ENCODE results near the gene JUND. TPM values are rescaled to one million over a fixed set of nuclear protein-coding genes. Genes with fewer than 3 reads are reported as not detected.
A peak's percentile ranks its signal among the peaks of the same experiment; 100 is the strongest.

JUND gene
- polyA plus RNA-seq, 3 donors = 52.4 to 74.7 (median 64.6) TPM

DNA sequence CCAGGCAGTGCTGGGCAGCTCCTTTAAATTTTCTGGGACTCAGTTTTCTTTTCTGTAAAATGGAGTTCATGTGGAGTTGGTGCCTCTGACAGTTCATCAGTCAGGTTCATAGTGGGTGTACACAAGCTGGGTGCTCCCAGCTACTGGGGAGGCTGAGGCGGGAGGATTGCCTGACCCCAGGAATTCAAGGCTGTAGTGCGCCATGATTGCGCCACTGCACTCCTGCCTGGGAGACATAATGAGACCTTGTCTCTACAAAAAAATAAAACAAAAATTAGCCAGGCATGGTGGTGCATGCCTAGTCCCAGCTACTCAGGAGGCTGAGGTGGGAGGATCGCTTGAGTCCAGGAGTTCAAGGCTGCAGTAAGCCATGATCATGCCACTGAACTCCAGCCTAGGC lies 28.3 kb downstream of the JUND start:
- DNase-seq (ENCODE audit: low read depth in 3 of 3, low spot score in 2 of 3) = no peak

DNA sequence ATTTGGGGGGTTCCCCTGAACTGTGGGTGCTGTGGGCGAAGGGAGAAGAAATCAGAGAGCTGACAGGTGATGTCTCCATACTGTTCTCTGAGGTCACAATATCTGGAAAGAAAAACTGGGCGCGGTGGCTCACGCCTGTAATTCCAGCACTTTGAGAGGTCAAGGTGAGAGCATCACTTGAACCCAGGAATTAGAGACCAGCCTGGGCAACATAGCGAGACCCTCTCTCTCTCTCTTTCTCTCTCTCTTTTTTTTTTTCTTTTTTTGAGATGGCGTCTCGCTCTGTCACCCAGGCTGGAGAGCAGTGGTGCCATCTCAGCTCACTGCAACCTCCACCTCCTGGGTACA lies 29.1 kb downstream of the JUND start:
- no peak for DNase-seq (ENCODE audit: low read depth in 3 of 3, low spot score in 2 of 3)

DNA sequence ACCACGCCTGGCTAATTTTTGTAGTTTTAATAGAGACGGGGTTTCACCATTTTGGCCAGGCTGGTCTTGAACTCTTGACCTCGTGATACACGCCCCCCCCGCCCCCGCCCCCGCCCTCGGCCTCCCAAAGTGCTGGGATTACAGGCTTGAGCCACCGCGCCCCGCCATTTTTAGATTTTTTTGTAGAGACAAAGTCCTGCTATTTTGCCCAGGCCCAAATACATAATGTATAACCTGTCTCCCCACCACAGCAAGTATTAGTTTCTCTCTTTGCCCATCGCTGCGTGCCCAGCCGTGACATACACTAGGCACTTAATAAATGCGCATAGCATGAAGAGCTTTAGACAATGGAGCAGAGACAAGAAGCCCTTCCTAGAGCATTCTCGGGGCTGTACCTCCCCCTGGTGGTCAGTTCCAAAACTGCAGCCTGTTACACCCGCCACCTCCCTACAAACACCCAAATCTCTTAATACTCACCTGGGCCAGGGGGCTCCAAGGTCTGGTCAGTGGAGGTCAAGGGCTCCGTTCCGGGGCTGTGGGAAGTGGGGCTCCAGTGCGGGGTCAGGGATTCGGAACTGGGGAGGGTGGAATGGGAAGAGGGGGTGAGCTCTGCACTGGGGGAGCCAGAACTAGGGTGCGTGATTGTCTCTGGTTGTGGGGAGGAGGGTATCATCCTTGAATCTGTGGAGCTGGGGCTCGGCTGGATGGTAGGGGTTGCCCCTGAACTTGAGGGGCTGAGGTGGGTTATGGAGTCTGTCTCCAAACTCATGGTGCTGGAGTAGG lies 29.6 kb downstream of the JUND start:
- no peak for DNase-seq (ENCODE audit: low read depth in 3 of 3, low spot score in 2 of 3)

DNA sequence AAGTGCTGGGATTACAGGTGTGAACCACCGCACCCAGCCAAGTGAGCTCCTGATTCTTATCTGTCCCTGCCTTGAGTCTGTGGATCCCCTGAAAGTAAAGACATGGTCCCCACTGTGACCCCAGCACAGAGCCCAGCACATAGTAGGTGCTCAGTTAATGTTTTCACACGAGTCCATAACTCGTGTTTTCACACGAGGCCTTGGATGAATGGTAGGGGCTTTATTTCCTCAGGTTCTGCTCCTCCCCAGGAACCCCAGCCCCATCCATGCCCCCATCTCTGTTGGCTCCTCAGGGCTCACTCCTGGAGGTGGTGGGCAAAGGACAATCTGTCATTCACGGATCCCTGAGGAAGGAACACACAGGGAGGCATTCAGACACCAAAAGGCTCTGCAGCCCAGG lies 31.6 kb downstream of the JUND start:
- DNase-seq (ENCODE audit: low read depth in 3 of 3, low spot score in 2 of 3) = no peak

DNA sequence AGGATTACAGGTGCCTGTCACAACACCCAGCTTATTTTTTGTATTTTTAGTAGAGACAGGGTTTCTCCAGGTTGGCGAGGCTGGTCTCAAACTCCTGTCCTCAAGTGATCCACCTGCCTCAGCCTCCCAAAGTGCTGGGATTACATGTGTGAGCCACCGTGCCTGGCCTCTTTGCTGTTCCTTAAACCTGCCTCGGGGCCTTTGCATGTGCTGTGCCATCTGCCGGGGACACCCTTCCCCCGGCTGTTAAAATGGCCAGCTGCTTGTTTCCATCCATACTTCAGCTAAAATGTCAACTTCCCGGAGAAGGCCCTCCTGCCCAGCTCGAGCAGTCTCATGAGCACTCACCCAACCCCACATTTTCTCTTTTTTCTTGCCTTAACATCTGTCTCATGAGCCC lies 36.1 kb downstream of the JUND start:
- no peak for DNase-seq (ENCODE audit: low read depth in 3 of 3, low spot score in 2 of 3)

DNA sequence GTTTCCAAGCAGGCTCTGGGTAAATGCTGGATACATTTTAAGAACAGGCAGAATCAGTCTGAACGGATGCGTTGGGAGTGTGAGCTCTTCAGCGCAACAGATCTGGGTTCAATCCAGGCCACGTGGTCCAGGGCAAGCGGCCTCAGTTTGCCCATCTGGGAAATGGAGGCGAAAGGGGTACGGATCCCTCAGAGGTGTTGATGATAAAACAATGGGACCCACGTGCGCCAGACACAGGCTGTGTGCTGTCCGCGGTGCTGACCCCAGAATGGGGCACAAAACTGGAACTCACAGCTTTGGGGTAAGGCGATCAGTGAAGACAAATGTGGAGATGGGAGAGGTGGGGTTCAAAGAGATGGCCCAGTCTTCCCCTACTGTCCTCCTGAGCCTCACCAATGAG lies 42.1 kb downstream of the JUND start:
- DNase-seq (ENCODE audit: low read depth in 3 of 3, low spot score in 2 of 3) = no peak

DNA sequence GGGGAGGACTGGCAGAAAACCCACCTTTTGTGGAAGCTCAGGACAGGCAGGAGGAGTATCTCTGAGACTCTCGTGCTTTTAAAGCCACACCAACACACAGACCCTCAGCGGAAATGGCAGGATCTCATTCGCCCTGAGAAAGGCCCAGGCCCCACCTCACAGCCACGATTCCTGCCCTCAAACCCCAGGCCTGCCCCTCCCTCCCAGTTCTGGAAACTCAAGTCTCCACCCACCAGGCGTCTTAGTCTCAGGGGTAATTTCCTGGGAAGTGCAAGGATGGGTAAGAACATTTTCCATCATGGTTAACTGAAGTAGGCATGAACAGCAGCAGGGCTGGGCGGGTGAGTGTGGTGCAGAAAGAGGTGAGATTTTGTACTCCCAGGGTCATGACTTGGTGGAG lies 47.2 kb downstream of the JUND start:
- DNase-seq (ENCODE audit: low read depth in 3 of 3, low spot score in 2 of 3) = no peak

DNA sequence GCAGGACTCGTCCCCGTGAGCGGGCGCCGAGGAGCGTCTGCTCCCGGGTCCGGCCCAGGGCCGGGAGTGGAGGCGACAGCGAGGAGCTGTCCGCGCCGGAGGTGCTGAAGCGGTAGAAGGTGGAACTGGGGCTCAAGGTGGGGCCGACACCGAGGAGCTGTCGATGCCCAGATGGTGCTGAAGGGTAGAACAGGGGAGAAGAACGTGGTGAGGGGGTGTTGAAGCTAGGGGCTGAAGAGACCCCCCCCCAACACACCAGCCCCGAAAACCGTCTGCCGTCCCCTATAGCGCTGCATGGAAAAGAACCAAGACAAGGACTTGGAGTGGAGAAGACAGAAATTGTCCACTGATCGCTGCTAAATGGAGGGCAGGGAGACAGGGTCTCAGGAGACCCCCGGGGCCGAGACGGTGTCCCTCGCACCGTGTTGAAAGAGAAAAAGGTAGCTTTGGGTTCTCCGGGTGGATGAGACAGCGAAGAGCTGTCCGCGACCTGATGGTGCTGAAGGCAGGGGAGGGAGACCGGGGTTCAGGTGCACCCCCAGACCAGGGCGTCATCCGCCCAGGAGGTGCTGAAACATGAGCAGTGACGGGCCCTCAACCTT lies 48.1 kb downstream of the JUND start:
- peak in 2 of 3 donors; percentile 57 to 59 for DNase-seq (ENCODE audit: low read depth in 3 of 3, low spot score in 2 of 3)

DNA sequence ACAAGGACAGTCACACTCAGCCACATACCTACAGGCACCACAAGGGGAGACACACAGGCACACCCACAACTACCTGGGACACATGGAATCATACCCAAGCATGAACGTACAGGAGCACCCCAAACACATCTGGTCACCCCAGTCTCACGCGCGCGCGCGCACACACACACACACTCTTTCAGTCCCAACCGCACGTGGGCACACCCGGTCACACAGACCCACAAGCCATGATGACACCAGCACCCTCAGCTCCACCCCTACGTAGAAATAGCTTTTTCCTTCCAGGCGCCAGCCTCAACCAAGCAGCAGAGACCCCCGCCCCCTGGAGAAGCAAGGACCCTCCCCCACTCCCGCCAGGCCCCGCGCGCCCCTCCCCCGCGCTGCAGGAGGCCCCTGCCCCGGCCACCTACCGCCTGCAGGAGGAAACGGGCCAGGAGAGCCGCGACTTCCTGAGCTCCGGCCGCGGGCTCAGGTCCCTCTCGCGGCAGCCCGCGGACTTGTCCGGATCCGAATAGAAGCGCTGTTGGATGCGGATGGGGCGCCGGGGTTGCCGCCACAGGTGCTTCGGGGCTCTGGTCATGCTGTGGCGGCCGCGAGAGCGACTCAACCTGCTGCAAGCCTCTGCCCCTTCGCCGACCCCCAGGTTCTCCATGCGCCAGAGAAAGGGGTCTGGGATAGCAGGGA lies 48.7 kb downstream of the JUND start:
- no peak for DNase-seq (ENCODE audit: low read depth in 3 of 3, low spot score in 2 of 3)

DNA sequence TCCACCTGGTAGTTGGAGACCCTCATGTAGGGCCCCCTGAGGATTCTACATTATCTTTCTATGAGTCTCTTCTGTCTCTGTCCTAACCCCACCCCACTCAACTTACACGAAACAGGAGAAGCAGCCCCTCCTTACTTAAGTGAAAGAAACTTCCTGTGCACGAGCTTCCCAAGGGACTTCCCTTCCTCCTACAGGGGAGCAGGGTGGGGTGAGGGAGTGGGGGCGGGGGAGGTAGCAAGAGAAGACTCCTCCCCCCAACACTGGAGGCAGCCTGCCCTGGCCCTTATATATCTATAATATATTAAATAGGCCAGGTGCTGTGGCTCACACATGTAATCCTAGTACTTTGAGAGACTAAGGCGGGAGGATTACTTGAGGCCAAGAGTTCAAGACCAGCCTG lies 49.6 kb downstream of the JUND start:
- no peak for DNase-seq (ENCODE audit: low read depth in 3 of 3, low spot score in 2 of 3)

DNA sequence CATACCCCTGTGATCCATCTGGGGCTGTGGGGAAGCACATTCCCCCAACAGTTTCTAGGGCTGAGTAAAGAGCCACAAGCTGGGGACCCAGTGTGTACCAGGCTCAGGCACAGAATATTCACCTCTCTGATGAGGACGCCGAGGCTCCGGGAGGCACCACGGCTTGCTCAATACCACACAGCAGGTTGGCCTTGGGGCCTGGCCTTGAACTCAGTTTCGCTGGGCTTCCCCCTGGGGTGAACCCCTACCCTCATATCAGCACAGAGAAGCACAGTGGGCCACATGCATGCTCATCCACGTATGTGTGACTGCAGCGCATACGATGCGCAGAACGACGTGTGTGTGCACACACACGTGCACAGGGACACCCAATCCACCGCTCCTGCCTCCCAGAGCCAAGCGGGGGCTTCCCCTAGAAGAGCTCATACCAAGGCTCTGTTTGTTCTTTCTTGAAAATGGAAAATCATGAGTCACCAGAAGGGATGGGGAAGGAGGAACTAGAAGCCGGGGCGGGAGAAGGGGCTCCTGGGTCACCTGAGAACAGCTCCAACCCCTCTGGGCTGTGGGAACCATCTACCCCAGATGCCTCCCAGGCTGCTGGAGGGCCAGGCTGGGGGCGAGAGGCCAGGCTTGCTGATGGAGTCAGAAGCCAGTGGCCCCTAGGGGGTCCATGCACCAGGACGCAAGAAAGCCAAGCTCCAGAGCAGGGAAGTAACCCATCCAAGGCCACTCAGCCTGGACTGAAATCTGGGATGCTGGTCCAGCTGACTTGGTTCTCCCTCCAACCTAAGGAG lies 50.3 kb downstream of the JUND start:
- DNase-seq (ENCODE audit: low read depth in 3 of 3, low spot score in 2 of 3) = no peak

DNA sequence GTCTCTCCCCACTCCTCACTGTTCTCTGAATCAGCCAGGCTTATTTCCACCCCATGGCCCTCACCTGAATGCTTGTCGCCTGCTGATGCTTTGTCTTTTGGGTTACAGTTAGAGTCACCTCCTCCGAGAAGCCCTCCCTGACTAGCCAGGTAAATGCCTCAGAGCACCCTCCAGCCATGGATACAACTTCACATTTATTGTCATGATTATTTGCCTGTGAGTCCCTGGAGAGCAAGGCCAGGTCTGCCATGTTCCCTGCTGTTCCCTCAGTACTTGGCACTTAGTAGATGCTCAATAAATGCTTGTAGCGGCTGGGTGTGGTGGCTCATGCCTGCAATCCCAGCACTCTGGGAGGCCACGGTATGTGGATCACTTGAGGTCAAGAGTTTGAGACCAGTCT lies 51.5 kb downstream of the JUND start:
- no peak for DNase-seq (ENCODE audit: low read depth in 3 of 3, low spot score in 2 of 3)

Other genes starting within 250 kb of the JUND start
- under 1 TPM; 0.14 to 0.16 (median 0.14) TPM for gene IL12RB1, start 194.7 kb downstream of the JUND start, polyA plus RNA-seq (ENCODE audit: insufficient read length in 3 of 3)
- 1 to 10 TPM; 3.5 to 5.1 (median 4.5) TPM for gene MAST3, start 183.8 kb downstream of the JUND start, polyA plus RNA-seq (ENCODE audit: insufficient read length in 3 of 3)
- gene PIK3R2, start 128.5 kb downstream of the JUND start, polyA plus RNA-seq (ENCODE audit: insufficient read length in 3 of 3) = 10 to 100 TPM; 20.0 to 27.1 (median 26.7) TPM
- gene IFI30, start 107.8 kb downstream of the JUND start, polyA plus RNA-seq (ENCODE audit: insufficient read length in 3 of 3) = 10 to 100 TPM; 12.0 to 19.8 (median 17.6) TPM
- gene MPV17L2, start 88.4 kb downstream of the JUND start, polyA plus RNA-seq (ENCODE audit: insufficient read length in 3 of 3) = 10 to 100 TPM in 1 of 3 donors, 1 to 10 TPM in 2; 9.0 to 10.4 (median 9.8) TPM
- 1 to 10 TPM; 3.4 to 5.1 (median 3.9) TPM for gene RAB3A, start 77.6 kb downstream of the JUND start, polyA plus RNA-seq (ENCODE audit: insufficient read length in 3 of 3)
- gene PDE4C, start 55.2 kb downstream of the JUND start, polyA plus RNA-seq (ENCODE audit: insufficient read length in 3 of 3) = 1 to 10 TPM in 1 of 3 donors, under 1 TPM in 2; 0.33 to 1.0 (median 0.71) TPM
- 1 to 10 TPM; 3.8 to 4.4 (median 4.3) TPM for gene IQCN, start 7.2 kb downstream of the JUND start, polyA plus RNA-seq (ENCODE audit: insufficient read length in 3 of 3)
- 10 to 100 TPM; 87.7 to 90.8 (median 88.0) TPM for gene LSM4, start 41.5 kb upstream of the JUND start, polyA plus RNA-seq (ENCODE audit: insufficient read length in 3 of 3)
- gene PGPEP1, start 59.0 kb upstream of the JUND start, polyA plus RNA-seq (ENCODE audit: insufficient read length in 3 of 3) = 10 to 100 TPM; 18.9 to 21.0 (median 21.0) TPM
- 1 to 10 TPM; 2.6 to 5.2 (median 3.2) TPM for gene GDF15, start 104.5 kb upstream of the JUND start, polyA plus RNA-seq (ENCODE audit: insufficient read length in 3 of 3)
- 1 to 10 TPM in 1 of 3 donors, under 1 TPM in 2; 0.65 to 1.2 (median 0.85) TPM for gene LRRC25, start 116.0 kb upstream of the JUND start, polyA plus RNA-seq (ENCODE audit: insufficient read length in 3 of 3)
- gene SSBP4, start 137.8 kb upstream of the JUND start, polyA plus RNA-seq (ENCODE audit: insufficient read length in 3 of 3) = 10 to 100 TPM; 51.1 to 65.2 (median 61.6) TPM
- 10 to 100 TPM; 89.5 to 99.8 (median 98.8) TPM for gene ISYNA1, start 156.5 kb upstream of the JUND start, polyA plus RNA-seq (ENCODE audit: insufficient read length in 3 of 3)
- 1 to 10 TPM; 8.4 to 8.6 (median 8.4) TPM for gene ELL, start 240.4 kb upstream of the JUND start, polyA plus RNA-seq (ENCODE audit: insufficient read length in 3 of 3)